ENCODE measurements around the gene FAM171A1.

The FAM171A1 gene

GRCh38 chr10:15368101-15368855 is 2.8 kb downstream of the FAM171A1 start:
- no peak for DNase-seq (ENCODE audit: low read depth in 1 of 2, low spot score in 1 of 2)
- in situ Hi-C loops (cut with HindIII; ENCODE audit: low pct_unique_long_range_greater_than_20kb, low sequenced_read_pairs): no loop called here
- no peak for TF ChIP-seq JUND (IDR thresholded peaks at IDR 0.05; ENCODE audit: low read depth)

- in situ Hi-C loops (cut with HindIII; ENCODE audit: low pct_unique_long_range_greater_than_20kb, low sequenced_read_pairs): no loop called here
- no peak for DNase-seq (ENCODE audit: low read depth in 1 of 2, low spot score in 1 of 2)
- no peak for TF ChIP-seq JUND (IDR thresholded peaks at IDR 0.05; ENCODE audit: low read depth)
Observed at GRCh38 chr10:15367296-15368085, 3.6 kb downstream of the FAM171A1 start.

GRCh38 chr10:15365692-15366091 is 5.4 kb downstream of the FAM171A1 start:
- no peak for DNase-seq (ENCODE audit: low read depth in 1 of 2, low spot score in 1 of 2)
- in situ Hi-C loops (cut with HindIII; ENCODE audit: low pct_unique_long_range_greater_than_20kb, low sequenced_read_pairs): no loop called here
- no peak for TF ChIP-seq JUND (IDR thresholded peaks at IDR 0.05; ENCODE audit: low read depth)

- in situ Hi-C loops (cut with HindIII; ENCODE audit: low pct_unique_long_range_greater_than_20kb, low sequenced_read_pairs): no loop called here
- DNase-seq (ENCODE audit: low read depth in 1 of 2, low spot score in 1 of 2): no peak
- TF ChIP-seq JUND (IDR thresholded peaks at IDR 0.05; ENCODE audit: low read depth): no peak
Observed at GRCh38 chr10:15364001-15364400, 7.1 kb downstream of the FAM171A1 start.

GRCh38 chr10:15363031-15363430 is 8.1 kb downstream of the FAM171A1 start:
- in situ Hi-C loops (cut with HindIII; ENCODE audit: low pct_unique_long_range_greater_than_20kb, low sequenced_read_pairs): no loop called here

GRCh38 chr10:15361131-15361530 is 10.0 kb downstream of the FAM171A1 start:
- TF ChIP-seq JUND (IDR thresholded peaks at IDR 0.05; ENCODE audit: low read depth): no peak
- DNase-seq (ENCODE audit: low read depth in 1 of 2, low spot score in 1 of 2): no peak
- in situ Hi-C loops (cut with HindIII; ENCODE audit: low pct_unique_long_range_greater_than_20kb, low sequenced_read_pairs): no loop called here

More at GRCh38 chr10:15363031-15363430, 8.1 kb downstream of the FAM171A1 start:
- no peak for TF ChIP-seq JUND (IDR thresholded peaks at IDR 0.05; ENCODE audit: low read depth)
- no peak for DNase-seq (ENCODE audit: low read depth in 1 of 2, low spot score in 1 of 2)

GRCh38 chr10:15360566-15360965 is 10.5 kb downstream of the FAM171A1 start:
- in situ Hi-C loops (cut with HindIII; ENCODE audit: low pct_unique_long_range_greater_than_20kb, low sequenced_read_pairs): no loop called here
- TF ChIP-seq JUND (IDR thresholded peaks at IDR 0.05; ENCODE audit: low read depth): no peak
- no peak for DNase-seq (ENCODE audit: low read depth in 1 of 2, low spot score in 1 of 2)

- no peak for TF ChIP-seq JUND (IDR thresholded peaks at IDR 0.05; ENCODE audit: low read depth)
- no peak for DNase-seq (ENCODE audit: low read depth in 1 of 2, low spot score in 1 of 2)
- in situ Hi-C loops (cut with HindIII; ENCODE audit: low pct_unique_long_range_greater_than_20kb, low sequenced_read_pairs): no loop called here
Observed at GRCh38 chr10:15353471-15354017, 17.5 kb downstream of the FAM171A1 start.

GRCh38 chr10:15352836-15353235 is 18.3 kb downstream of the FAM171A1 start:
- in situ Hi-C loops (cut with HindIII; ENCODE audit: low pct_unique_long_range_greater_than_20kb, low sequenced_read_pairs): no loop called here
- no peak for TF ChIP-seq JUND (IDR thresholded peaks at IDR 0.05; ENCODE audit: low read depth)
- no peak for DNase-seq (ENCODE audit: low read depth in 1 of 2, low spot score in 1 of 2)

GRCh38 chr10:15352201-15352600 is 18.9 kb downstream of the FAM171A1 start:
- DNase-seq (ENCODE audit: low read depth in 1 of 2, low spot score in 1 of 2): no peak
- in situ Hi-C loops (cut with HindIII; ENCODE audit: low pct_unique_long_range_greater_than_20kb, low sequenced_read_pairs): no loop called here
- TF ChIP-seq JUND (IDR thresholded peaks at IDR 0.05; ENCODE audit: low read depth): no peak

GRCh38 chr10:15351099-15351820 is 19.8 kb downstream of the FAM171A1 start:
- in situ Hi-C loops (cut with HindIII; ENCODE audit: low pct_unique_long_range_greater_than_20kb, low sequenced_read_pairs): no loop called here
- DNase-seq (ENCODE audit: low read depth in 1 of 2, low spot score in 1 of 2): no peak

GRCh38 chr10:15349112-15349511 is 22.0 kb downstream of the FAM171A1 start:
- in situ Hi-C loops (cut with HindIII; ENCODE audit: low pct_unique_long_range_greater_than_20kb, low sequenced_read_pairs): no loop called here
- no peak for DNase-seq (ENCODE audit: low read depth in 1 of 2, low spot score in 1 of 2)
- no peak for TF ChIP-seq JUND (IDR thresholded peaks at IDR 0.05; ENCODE audit: low read depth)

More at GRCh38 chr10:15351099-15351820, 19.8 kb downstream of the FAM171A1 start:
- TF ChIP-seq JUND (IDR thresholded peaks at IDR 0.05; ENCODE audit: low read depth): no peak

All from T47D (cell line).